Measurements from ENCODE around the gene SLC9A3. TPM values are rescaled to one million over a fixed set of nuclear protein-coding genes. Genes with fewer than 3 reads are reported as not detected.

The SLC9A3 gene
- polyA plus RNA-seq, 1 donor = 203 TPM

DNA sequence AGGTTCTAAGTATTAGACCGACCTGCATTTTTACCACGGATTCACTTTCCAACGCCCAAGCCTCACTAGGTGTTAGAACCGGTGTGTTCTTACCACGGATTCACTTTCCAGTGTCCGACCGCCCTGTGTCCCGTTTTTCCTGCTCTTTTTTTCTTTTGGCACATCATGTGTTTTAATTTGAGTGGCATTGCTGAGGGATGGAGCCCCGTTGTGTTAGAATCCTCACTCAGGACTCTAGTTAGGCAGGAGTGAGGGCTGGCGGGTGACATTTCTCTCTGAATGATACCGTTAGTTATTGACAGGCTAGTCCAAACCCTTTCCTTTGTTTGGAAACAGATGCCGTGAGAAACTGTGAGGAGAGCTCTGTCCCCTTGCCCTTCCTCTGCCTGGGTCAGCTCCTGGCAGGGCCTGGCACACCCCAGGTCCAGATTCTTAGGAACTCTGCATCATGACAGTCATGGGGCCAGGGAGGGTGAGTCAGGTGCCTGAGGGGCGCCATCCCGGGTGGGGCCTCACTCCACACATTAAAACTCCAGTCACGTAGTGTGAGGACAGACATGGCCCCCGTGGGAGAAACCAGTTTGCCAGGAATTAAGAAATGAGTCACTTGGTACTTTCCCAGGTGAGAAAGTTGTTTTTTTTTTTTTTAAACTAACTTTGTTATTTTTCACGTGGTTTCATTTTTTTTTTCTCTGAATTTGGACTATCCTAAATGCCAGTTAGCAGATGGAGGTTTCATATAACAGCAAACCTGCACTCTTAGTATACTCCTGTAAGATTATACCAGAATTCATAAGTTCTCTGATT is 65.5 kb downstream of the SLC9A3 start:
- Histone ChIP-seq H3K4me1 (ENCODE audit: control insufficient read depth, insufficient read depth, low read length) (no peaks in the 10 kb centered on the region), H3K36me3 (ENCODE audit: control insufficient read depth, insufficient read depth, low read length) (peaks cover 81% of the 10 kb centered on the region), H3K27ac (ENCODE audit: low read length) (no peak overlapping the region), H3K27me3 (ENCODE audit: control insufficient read depth, insufficient read depth, low read length) (no peaks in the 10 kb centered on the region), H3K9me3 (ENCODE audit: control insufficient read depth, low read depth, low read length) (no peaks in the 10 kb centered on the region), H3K4me3 (ENCODE audit: low read length) (no peak overlapping the region)
- WGBS (ENCODE audit: insufficient coverage, low lambda C conversion rate) = 89% methylated on average over 6 of the region's 17 CpGs
- DNase-seq = no peak

DNA sequence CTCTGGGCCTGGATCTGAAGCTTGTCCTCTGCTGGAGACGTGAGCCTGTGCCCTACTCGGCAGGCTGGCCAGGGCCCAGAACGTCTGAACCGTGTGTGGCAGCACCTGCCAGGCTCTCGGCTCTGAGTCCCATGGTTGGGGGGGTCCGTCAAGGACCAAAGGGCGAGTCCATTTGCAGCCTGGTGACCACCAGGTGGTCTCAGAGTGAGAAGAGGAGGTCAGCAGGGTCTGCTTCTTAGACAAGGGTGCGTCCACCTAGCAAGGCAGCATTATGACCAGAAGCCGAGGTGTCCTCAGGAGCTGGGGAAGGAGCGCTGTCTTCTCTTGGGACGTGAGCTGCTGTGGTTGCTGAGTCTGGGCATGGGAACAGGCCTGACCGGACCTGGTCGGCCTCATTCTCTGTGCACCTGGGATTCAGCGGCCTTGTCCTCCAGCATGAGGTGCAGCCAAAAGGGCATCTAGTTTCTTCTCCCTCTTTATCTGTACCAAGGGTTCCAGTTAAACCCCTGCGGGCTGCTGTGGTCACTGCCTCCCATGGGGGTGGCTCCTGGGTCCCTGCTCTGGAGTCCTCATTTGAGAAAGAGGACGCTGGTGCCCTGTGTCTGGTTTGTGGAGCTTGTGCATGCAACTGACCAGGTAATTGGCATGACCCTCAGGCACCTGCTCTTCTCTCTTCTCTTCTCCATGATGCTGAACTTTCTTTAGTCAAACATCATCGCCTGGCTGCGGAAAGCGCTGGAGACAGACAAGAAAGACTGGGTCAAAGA is 66.9 kb downstream of the SLC9A3 start:
- no CpG with 5 or more reads among the region's 19 CpGs for WGBS (ENCODE audit: insufficient coverage, low lambda C conversion rate)
- no peak for DNase-seq

GRCh38 chr5:456351-457194 is 67.7 kb downstream of the SLC9A3 start:
- peaks cover 13% of the 10 kb centered on the region for H3K9me3 ChIP-seq (ENCODE audit: control insufficient read depth, low read depth, low read length)
- DNase-seq = no peak
- no peaks in the 10 kb centered on the region for H3K27me3 ChIP-seq (ENCODE audit: control insufficient read depth, insufficient read depth, low read length)
- peaks cover 84% of the 10 kb centered on the region for H3K36me3 ChIP-seq (ENCODE audit: control insufficient read depth, insufficient read depth, low read length)
- H3K4me3 ChIP-seq (ENCODE audit: low read length) = no peak overlapping the region
- H3K4me1 ChIP-seq (ENCODE audit: control insufficient read depth, insufficient read depth, low read length) = no peaks in the 10 kb centered on the region
- H3K27ac ChIP-seq (ENCODE audit: low read length) = no peak overlapping the region
- WGBS (ENCODE audit: insufficient coverage, low lambda C conversion rate) = no CpG with 5 or more reads among the region's 28 CpGs

More for the DNA sequence above, 66.9 kb downstream of the SLC9A3 start:
- Histone ChIP-seq H3K9me3 (ENCODE audit: control insufficient read depth, low read depth, low read length) (peaks cover 7% of the 10 kb centered on the region), H3K27me3 (ENCODE audit: control insufficient read depth, insufficient read depth, low read length) (no peaks in the 10 kb centered on the region), H3K4me3 (ENCODE audit: low read length) (no peak overlapping the region), H3K4me1 (ENCODE audit: control insufficient read depth, insufficient read depth, low read length) (no peaks in the 10 kb centered on the region), H3K36me3 (ENCODE audit: control insufficient read depth, insufficient read depth, low read length) (peaks cover 86% of the 10 kb centered on the region), H3K27ac (ENCODE audit: low read length) (no peak overlapping the region)

GRCh38 chr5:455806-456205 is 68.4 kb downstream of the SLC9A3 start:
- WGBS (ENCODE audit: insufficient coverage, low lambda C conversion rate) = 100% methylated on average over 1 of the region's 11 CpGs
- H3K36me3 ChIP-seq (ENCODE audit: control insufficient read depth, insufficient read depth, low read length) = peaks cover 85% of the 10 kb centered on the region

DNA sequence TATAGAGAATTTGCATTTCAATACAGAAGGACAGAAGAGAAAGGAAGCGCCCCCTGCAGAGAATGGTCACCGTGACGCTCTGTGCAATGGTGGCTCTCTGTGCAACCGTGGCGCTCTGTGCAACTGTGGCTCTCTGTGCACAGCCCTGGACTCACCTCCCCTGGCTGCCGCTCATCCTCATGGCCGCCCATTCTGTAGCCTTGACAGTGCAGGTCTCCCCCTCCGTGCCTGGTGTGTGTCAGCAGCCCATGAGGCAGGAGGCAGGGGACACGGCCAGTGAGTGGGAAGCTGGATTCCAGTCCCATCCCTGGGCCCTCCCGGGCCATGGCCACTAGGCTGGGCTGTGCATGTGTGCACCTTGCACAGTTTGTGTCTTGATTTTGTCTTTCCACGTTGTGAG is 69.3 kb downstream of the SLC9A3 start:
- no peak for DNase-seq
- peaks cover 84% of the 10 kb centered on the region for H3K36me3 ChIP-seq (ENCODE audit: control insufficient read depth, insufficient read depth, low read length)

More at GRCh38 chr5:455806-456205, 68.4 kb downstream of the SLC9A3 start:
- H3K9me3 ChIP-seq (ENCODE audit: control insufficient read depth, low read depth, low read length) = peaks cover 16% of the 10 kb centered on the region
- DNase-seq = no peak
- H3K4me1 ChIP-seq (ENCODE audit: control insufficient read depth, insufficient read depth, low read length) = no peaks in the 10 kb centered on the region
- no peaks in the 10 kb centered on the region for H3K27me3 ChIP-seq (ENCODE audit: control insufficient read depth, insufficient read depth, low read length)
- no peak overlapping the region for H3K4me3 ChIP-seq (ENCODE audit: low read length)
- H3K27ac ChIP-seq (ENCODE audit: low read length) = no peak overlapping the region

DNA sequence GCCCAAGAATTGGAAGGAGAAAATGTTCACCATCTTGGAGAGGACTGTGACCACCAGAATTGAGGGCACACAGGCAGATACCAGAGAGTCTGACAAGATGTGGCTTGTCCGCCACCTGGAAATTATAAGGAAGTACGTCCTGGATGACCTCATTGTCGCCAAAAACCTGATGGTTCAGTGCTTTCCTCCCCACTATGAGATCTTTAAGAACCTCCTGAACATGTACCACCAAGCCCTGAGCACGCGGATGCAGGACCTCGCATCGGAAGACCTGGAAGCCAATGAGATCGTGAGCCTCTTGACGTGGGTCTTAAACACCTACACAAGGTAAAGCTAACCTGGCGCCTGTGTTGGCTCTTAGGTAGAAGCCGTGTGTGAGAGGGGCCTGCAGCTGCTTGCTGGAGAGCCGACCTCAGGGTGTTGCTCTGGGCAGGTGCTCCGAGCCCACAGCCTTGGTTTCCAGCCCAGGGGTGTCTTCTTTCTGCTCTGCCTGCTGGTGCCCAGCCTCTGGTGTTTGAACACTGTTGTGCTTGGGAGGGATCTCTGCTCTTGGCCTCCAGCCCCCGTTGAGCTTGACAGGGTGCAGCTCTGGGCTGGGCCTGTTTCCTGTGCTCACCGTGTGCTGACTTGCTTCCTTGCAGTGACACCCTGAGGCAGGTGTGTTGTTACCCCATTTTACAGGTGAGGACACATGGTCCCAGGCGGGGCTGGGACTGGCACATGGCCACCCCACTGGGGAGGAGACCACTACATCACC is 70.3 kb downstream of the SLC9A3 start:
- H3K27ac ChIP-seq (ENCODE audit: low read length) = no peak overlapping the region
- WGBS (ENCODE audit: insufficient coverage, low lambda C conversion rate) = 100% methylated on average over 1 of the region's 16 CpGs
- peaks cover 83% of the 10 kb centered on the region for H3K36me3 ChIP-seq (ENCODE audit: control insufficient read depth, insufficient read depth, low read length)

More for the DNA sequence above, 69.3 kb downstream of the SLC9A3 start:
- no CpG with 5 or more reads among the region's 11 CpGs for WGBS (ENCODE audit: insufficient coverage, low lambda C conversion rate)
- Histone ChIP-seq H3K27me3 (ENCODE audit: control insufficient read depth, insufficient read depth, low read length) (no peaks in the 10 kb centered on the region), H3K27ac (ENCODE audit: low read length) (no peak overlapping the region), H3K4me1 (ENCODE audit: control insufficient read depth, insufficient read depth, low read length) (no peaks in the 10 kb centered on the region), H3K9me3 (ENCODE audit: control insufficient read depth, low read depth, low read length) (peaks cover 18% of the 10 kb centered on the region), H3K4me3 (ENCODE audit: low read length) (no peak overlapping the region)

GRCh38 chr5:452978-453710 is 71.1 kb downstream of the SLC9A3 start:
- H3K36me3 ChIP-seq (ENCODE audit: control insufficient read depth, insufficient read depth, low read length) = peaks cover 83% of the 10 kb centered on the region
- no peaks in the 10 kb centered on the region for H3K4me1 ChIP-seq (ENCODE audit: control insufficient read depth, insufficient read depth, low read length)
- no peak for DNase-seq
- H3K27ac ChIP-seq (ENCODE audit: low read length) = no peak overlapping the region
- H3K9me3 ChIP-seq (ENCODE audit: control insufficient read depth, low read depth, low read length) = peaks cover 18% of the 10 kb centered on the region
- H3K27me3 ChIP-seq (ENCODE audit: control insufficient read depth, insufficient read depth, low read length) = no peaks in the 10 kb centered on the region
- H3K4me3 ChIP-seq (ENCODE audit: low read length) = no peak overlapping the region
- no CpG with 5 or more reads among the region's 17 CpGs for WGBS (ENCODE audit: insufficient coverage, low lambda C conversion rate)

More for the DNA sequence above, 70.3 kb downstream of the SLC9A3 start:
- Histone ChIP-seq H3K4me1 (ENCODE audit: control insufficient read depth, insufficient read depth, low read length) (no peaks in the 10 kb centered on the region), H3K4me3 (ENCODE audit: low read length) (no peak overlapping the region), H3K9me3 (ENCODE audit: control insufficient read depth, low read depth, low read length) (peaks cover 18% of the 10 kb centered on the region), H3K27me3 (ENCODE audit: control insufficient read depth, insufficient read depth, low read length) (no peaks in the 10 kb centered on the region)
- no peak for DNase-seq

- DNase-seq = no peak
- H3K36me3 ChIP-seq (ENCODE audit: control insufficient read depth, insufficient read depth, low read length) = peaks cover 83% of the 10 kb centered on the region
- H3K27me3 ChIP-seq (ENCODE audit: control insufficient read depth, insufficient read depth, low read length) = no peaks in the 10 kb centered on the region
- no peaks in the 10 kb centered on the region for H3K4me1 ChIP-seq (ENCODE audit: control insufficient read depth, insufficient read depth, low read length)
- WGBS (ENCODE audit: insufficient coverage, low lambda C conversion rate) = 89% methylated on average over 4 of the region's 5 CpGs
- no peak overlapping the region for H3K4me3 ChIP-seq (ENCODE audit: low read length)
- peaks cover 18% of the 10 kb centered on the region for H3K9me3 ChIP-seq (ENCODE audit: control insufficient read depth, low read depth, low read length)
- H3K27ac ChIP-seq (ENCODE audit: low read length) = no peak overlapping the region
These were observed 72.4 kb downstream of the SLC9A3 start for GRCh38 chr5:451587-452458.
